Measurements from ENCODE around the gene UTF1.
"Not testable (repeated sequence)": the region's sequence is repeated elsewhere in the genome, so short reads cannot be mapped to it uniquely, and the experiment has no call there.

UTF1 gene

GRCh38 chr10:133229265-133230043, 563 bp upstream of the UTF1 start:
- DNase-seq: no peak

- DNase-seq: no peak
Observed at GRCh38 chr10:133230387-133231195, 574 bp downstream of the UTF1 start.

GRCh38 chr10:133231244-133231945, 1.4 kb downstream of the UTF1 start:
- no peak for DNase-seq

- no peak for DNase-seq
Observed at GRCh38 chr10:133231946-133232574, 2.0 kb downstream of the UTF1 start.

- not testable (repeated sequence) for DNase-seq
Observed at GRCh38 chr10:133234796-133235195, 4.8 kb downstream of the UTF1 start.

GRCh38 chr10:133235265-133235855, 5.3 kb downstream of the UTF1 start:
- DNase-seq: no peak

- DNase-seq: no peak
Observed at GRCh38 chr10:133235932-133236331, 5.9 kb downstream of the UTF1 start.

- DNase-seq: no peak
Observed at GRCh38 chr10:133236401-133237240, 6.6 kb downstream of the UTF1 start.

GRCh38 chr10:133237241-133237587, 7.2 kb downstream of the UTF1 start:
- no peak for DNase-seq

- DNase-seq: peak; percentile 29
Observed at GRCh38 chr10:133237588-133238465, 7.8 kb downstream of the UTF1 start, which contains the start of gene VENTX. TSS of gene VENTX (plus strand) at chr10:133237855. CDS start at chr10:133237915, 60 bp downstream.

- no peak for DNase-seq
Observed at GRCh38 chr10:133238466-133238804, 8.4 kb downstream of the UTF1 start.

- no peak for DNase-seq
Observed at GRCh38 chr10:133239990-133240389, 10.0 kb downstream of the UTF1 start.

- no peak for DNase-seq
Observed at GRCh38 chr10:133241501-133242205, 11.6 kb downstream of the UTF1 start.

GRCh38 chr10:133242611-133243356, 12.8 kb downstream of the UTF1 start:
- no peak for DNase-seq

GRCh38 chr10:133243593-133243992, 13.6 kb downstream of the UTF1 start:
- DNase-seq: no peak

GRCh38 chr10:133245439-133246235, 15.6 kb downstream of the UTF1 start:
- peak; percentile 35 for DNase-seq

- DNase-seq: no peak
Observed at GRCh38 chr10:133246236-133246626, 16.2 kb downstream of the UTF1 start.

GRCh38 chr10:133247681-133248333, 17.8 kb downstream of the UTF1 start:
- no peak for DNase-seq
